Activated gamma-delta T cell treated with anti-CD3 and anti-CD28 coated beads, Interleukin-2, amount 50 U/mL, for 16 hours (primary cell): ENCODE measurements around the gene TRIM15.
"Not testable (repeated sequence)": the region's sequence is repeated elsewhere in the genome, so short reads cannot be mapped to it uniquely, and the experiment has no call there.

ENCODE experiments used
- DNase-seq: peaks from one replicate; pipeline ENCODE4 v3.0.0-alpha.2; 2020; ENCODE audit warnings: low read depth

TRIM15 gene

DNA sequence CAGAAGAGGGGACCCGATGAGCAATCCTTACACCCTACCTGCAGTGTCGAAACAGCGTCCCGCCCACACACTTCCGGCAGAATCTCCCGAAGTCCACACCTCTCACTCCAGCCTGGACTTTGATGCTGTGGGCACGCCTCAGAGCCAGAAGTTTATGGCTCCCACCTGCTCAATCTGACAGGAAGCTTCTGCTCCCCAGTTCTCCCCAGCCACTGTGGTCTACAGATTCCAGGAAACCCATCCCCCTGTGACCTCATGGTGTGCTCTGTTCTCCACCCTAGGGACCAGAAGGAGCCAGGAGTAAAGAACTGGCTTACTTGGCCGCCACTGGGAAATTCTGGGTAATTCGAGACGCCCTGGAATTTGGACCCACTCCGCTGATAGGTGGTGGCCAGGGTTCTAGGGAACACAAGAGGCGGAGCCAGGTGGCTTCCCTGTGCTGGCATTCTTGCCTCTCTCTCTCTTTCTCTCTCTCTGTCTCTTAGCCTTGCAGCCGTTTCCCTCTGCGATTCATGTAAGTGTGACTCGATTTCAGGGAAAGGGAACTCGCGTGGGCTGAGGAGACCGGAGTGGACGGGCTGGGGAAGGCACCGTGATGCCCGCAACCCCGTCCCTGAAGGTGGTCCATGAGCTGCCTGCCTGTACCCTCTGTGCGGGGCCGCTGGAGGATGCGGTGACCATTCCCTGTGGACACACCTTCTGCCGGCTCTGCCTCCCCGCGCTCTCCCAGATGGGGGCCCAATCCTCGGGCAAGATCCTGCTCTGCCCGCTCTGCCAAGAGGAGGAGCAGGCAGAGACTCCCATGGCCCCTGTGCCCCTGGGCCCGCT, at the start of gene TRIM15:
Gene TRIM15, plus strand, starts transcription at position 457 of the 828 bp plus-strand sequence. Its CDS starts 139 bp downstream, at position 596.
- no peak for DNase-seq

DNA sequence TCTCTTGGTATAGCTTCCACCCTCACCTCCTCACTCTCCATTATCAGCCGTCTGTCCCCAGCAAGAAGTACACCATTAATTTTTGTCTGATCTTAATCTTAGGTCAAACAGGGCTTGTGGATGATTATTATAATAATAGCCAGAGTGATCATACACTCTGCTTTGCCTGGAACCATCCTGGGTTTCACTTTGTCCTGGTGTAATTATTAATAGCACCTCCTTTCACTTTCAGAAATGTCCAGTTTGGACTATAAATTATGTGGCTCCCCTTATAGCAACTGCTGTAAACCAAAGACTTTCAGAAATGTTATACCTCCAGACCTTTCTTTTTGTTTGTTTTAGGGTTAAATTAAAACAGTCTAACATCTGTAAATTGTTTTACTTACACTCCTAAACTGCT, 49.5 kb upstream of the TRIM15 start:
- DNase-seq, result no peak

DNA sequence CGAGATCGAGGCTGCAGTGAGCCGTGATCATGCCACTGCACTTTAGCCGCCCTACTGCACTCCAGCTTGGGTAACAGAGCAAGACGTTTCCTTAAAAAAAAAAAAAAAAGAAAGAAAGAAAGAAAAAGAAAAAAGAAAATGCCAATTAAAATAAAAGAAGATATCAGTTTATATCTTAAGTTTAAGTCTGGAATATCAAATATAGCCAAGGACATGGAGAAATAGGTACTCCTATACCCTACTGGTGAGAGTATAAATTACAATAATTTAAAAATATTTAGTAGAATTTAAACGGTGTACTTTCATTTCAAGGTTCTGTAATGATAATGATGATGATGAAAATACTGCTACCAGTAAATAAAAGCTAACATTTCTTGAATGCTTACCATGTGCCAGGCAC, 46.6 kb upstream of the TRIM15 start:
- no peak for DNase-seq

DNA sequence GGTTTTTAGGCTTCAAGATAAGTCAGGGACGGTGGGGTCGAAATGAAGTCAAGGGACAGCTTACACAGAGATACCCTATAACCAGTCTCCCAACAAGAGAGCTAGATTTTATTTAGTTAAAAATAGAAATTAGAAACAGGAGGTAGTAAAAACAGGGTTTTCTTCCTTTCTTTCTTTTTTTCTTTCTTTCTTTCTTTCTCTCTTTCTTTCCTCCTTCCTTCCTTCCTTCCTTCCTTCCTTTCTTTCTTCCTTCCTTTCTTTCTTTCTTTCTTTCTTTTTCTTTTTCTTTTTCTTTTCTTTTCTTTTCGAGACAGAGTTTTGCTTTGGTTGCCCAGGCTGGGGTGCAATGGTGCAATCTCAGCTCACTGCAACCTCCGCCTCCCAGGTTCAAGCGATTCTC, 44.7 kb upstream of the TRIM15 start:
- not testable (repeated sequence) for DNase-seq

DNA sequence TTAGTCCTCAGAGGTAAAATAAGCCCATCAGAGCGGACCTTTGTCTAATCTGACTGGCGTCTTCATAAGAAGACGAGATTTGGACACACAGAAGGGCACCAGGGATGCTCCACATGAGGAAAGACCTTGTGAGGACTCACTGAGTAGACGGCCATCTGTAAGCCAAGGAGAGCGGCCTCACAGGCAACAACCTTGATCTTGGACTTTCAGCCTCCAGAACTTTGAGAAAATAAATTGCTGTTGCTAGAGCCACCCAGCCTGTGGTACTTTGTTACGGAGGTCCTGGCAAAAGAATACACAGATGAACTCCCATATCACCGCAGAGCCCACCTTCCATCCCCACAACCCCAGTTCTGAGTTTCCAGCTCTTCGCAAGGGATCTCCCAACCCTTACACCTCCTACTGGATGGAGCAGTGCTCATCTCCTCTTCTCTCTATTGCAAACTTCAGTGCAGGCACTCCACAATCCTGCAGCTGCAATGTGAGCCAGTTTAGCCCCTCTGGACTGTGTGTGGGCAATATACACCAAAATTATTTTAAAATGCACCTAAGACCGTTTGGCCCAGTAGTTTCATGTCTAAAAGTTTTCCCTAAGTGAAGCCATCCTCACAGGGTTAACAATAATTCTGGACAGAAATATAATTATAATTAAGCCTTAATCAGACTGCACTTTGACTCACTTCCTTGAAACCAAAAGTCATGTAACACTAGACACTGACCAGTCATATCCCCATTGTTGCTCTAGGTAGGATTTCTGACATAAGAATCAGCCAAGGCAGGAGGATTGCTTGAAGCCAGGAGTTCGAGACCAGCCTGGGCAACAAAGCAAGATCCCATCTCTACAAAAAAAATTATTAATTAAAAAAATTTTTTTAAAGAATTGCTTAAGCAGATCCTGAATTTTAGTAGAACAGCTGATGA, 41.6 kb upstream of the TRIM15 start:
- no peak for DNase-seq

DNA sequence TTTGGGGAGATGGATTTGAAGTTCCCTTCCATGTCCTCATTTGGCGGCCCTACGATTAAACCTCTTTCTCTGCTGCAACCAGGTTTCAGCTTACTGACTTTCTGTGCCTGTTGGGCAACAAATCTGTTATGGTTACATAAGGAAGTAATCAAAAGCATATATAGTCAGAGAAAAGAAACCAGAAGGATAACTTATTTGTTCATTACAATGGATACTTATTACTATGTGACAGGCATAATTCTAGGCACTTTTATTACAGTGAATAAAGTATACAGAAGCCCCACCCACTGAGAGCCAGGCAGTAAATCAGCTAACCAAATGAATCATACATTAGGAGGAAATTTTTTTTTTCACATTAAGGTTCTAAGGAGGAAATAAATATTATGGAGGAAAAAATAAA, 40.8 kb upstream of the TRIM15 start:
- no peak for DNase-seq

DNA sequence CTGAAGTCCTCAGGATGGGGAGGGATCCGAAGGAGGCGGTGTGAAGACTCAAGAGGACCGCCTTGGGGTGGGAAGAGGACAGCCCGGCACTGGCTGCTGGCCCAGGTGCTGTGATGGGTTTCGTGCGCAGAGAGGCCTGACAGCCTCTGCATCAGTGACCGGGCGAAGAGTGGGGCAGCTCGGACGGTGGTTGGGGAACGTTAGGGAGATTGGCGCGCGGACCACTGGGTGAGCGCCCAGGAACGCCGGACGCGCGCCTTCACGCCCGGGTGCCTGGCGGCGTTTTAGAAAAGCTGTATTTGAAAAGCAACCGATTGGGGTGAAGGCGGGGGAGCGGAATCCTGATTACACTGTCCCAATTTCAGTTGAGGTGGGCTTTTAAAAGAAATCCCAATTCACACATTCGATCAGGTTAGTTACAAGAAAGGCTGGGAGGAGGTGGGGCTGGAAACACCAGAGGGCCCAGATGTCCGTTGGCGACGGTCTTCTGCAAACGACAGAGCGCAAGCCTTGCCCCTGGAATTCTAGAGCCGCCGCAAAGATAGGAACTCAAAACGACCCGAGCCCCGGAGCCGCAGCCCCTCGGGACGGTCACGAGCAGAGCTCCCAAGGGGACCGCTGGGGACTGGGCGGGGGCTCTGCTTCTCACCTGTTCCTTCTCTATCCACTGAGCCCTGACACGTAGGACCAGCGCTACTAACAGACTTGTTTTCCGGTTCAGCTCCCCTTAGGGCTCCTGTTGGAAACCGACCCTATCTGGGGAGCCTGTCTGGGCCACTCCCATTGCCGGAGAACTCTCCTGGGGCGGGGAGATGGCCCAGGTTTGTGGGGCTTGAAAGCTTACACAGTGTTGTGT, 35.9 kb upstream of the TRIM15 start:
- no peak for DNase-seq

DNA sequence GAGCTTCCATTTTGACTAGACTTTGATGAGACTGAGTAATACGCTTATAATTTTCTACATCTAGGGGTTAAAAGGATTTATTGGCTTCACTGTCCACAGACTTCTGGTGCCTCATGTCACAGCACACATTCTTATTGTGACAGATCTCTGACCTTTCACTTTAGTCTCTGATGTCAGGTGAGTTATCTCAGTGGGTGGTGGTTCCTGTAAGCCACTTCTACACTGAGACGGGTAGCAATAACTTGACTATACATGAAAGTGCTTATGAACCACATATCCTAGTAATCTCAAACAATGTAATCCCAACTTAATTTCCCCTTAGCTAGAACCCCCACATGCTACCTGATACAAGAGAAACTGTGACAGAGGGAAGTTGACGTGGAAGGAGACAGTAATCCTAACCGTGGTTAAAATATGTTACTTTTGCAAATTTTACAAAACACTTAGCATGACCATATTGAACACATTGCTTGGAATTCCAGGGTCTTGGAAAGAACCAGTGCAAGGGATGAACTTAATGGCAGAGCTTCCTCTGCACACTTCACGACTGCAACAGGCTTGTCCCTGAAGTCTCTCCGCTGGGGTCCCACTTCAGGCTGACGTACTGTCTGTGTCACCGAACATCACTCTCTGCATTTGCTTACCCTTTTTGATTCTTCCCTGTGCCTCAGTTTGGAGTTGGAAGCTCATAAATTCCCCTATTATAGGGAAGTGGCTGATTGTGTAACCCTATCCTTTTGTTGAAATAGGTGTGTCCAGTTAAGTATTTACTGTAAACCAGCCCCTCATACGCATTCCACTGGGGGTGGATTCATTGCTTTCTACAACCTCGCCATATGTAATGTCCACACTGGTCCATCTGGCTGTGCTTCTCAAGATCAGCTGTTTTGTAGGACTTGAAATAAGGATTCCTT, 33.8 kb upstream of the TRIM15 start:
- no peak for DNase-seq

DNA sequence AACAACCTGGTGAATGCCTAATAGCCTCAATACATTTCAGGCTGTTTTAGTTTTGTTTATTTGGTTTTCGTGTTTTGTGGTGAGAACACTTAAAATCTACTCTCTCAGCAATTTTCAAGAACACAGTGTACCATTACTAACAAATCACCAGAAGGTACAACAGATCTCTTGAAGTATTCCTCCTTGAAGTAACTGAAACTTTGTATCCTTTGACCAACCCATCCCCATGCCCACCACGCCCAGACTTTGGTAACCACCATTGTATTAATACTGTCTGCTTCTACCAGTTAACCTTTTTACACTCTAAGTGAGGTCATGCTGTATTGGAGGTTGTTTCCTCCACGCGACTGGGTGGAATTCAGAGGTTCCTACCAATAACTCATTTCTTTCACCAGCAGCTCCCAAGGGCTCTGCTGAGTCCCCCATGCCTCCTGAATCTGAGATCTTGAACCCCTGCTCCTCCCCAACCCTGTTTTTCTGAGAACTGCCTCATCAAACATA, 33.1 kb upstream of the TRIM15 start:
- no peak for DNase-seq

DNA sequence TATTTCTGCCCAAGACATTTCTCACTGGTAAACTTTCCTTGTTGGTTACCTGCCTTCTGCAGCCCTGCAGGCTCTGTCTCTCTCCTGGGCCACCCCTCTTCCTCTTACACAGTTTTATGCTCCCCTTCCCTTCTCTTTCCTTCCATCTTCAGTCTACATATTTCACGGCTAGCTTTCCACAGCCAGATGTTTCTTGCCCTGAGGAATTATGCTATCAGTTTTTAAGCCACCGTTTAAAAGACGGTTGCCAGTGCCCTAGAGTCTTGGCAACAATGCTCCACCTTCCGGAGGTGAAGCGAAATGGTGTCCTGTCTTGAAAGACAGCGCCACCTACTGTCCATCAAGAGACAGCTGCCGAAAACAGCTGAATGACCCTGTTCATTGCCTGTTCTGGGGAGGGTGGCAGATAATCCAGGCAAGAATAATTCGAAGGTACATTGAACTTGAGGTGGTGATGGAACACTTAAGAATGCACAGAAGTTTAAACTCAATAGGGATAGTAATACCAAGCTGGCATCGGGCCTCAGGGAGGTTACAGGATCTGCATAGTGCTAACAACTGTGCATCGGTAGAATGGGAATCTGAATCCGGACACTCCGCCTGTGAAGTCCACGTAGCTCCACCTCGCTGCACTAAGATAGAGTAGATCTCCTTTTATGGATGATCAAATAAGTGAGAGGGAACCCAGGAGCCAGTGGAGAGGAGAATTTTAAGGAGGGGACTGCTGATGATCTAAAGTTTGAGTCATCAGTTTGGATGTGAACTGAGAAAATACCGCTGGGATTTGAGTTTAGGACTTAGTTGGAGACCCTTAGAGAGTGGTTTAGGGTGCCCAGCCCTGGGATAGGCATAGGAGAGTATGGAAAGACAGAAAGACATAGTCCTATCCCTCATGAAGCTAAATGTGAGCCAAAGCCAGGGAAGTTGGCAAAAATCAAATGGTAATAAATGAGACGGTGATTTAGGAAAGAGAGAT, 32.2 kb upstream of the TRIM15 start:
- DNase-seq, result peak; percentile 64

DNA sequence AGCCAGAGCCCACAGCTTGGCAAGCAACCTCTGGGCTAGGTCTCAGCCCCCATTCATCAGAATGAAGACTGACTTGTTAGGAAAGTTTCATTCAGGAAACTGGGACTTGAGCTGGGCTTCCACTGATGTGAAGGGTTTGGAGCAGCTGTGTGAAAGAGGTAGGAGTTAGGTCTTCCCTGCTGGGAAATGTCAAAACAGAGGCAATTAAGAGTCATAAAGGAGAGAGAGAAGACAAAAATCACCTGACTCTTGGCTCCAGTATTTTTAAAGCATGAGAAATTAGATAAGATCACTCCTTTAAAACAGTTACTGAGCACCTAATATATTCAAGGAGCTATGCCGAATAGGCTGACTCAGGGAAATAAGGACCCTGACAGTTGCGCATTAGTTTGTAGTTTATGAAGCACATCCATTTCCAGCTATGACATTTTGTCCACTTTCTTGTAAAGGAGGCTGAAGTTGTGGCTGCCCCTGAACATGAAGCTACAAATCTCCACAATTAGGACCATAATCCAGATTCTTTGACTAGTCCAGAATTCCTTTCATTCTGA, 31.3 kb upstream of the TRIM15 start:
- no peak for DNase-seq

DNA sequence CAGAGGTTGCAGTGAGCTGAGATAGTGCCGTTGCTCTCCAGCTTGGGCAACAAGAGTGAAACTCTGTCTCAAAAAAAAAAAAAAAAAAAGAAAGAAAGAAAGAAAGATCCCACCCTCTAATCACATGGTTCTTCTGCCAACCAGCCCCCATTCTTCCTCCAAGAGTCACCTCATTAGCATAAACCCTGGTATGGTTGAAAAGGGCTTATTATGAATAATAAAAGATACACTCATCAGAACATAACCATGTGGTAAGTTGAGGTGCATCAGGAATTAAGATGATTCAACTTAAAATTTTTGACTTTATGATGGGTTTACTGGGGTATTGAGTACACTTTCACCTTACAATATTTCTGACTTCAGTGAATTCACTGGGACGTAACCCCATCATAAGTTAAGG, 28.2 kb upstream of the TRIM15 start:
- DNase-seq, result no peak

DNA sequence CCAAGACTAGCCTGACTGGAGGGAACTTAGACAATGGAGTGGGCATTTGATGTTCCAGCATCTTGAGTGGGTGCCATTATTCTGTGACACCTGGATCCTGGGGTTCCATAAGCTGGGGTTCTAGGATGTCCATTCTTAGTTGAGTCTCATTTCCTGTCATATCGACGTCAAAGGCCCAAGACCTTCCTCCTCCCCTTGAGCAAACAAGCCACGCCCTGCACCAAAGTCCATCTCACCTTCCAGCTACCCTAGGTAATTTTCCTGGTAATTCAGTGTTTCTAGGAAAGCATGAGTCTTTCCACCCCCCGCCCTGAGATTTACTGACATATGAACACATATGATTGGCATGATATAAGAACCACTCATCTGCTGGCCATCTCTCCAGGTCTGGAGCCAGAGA, 27.6 kb upstream of the TRIM15 start, which contains the start of gene TRIM40:
Gene TRIM40, plus strand, starts transcription at position 384 of the 400 bp plus-strand sequence. CDS start 897 bp downstream, outside the sequence.
- no peak for DNase-seq

DNA sequence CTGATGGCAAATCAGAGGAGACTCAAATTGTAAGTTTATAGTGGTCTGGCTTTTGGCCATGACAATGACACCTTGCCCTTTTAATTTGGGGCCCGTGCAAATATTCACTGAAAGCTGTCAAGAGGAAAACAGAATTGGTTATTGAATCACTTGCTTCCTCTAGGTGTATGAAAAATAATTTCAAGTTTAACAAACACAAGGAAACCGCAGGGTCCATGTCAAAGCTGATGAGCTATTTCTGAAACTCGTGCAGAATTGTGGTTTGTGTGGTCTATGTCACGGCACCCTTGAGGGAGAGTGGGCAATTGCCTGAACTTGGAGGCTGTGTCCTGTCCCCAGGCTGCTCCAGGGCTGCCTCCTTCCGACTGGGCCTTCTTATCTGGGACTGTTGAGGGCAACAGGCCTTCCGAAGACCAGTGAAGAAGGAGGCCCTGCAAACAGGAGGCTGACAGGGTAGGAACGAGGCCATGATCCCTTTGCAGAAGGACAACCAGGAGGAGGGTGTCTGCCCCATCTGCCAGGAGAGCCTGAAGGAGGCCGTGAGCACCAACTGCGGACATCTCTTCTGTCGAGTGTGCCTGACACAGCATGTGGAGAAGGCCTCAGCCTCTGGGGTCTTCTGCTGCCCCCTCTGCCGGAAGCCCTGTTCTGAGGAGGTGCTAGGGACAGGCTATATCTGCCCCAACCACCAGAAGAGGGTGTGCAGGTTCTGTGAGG, 26.6 kb upstream of the TRIM15 start:
- no peak for DNase-seq

DNA sequence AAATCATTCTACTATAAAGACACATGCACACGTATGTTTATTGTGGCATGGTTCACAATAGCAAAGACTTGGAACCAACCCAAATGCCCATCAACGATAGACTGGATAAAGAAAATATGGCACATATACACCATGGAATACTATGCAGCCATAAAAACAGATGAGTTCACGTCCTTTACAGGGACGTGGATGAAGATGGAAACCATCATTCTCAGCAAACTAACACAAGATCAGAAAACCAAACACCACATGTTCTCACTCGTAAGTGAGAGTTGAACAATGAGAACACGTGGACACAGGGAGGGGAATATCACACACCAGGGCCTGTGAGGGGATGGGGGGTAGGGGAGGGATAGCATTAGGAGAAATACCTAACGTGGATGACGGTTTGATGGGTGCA, 23.1 kb upstream of the TRIM15 start:
- DNase-seq, result not testable (repeated sequence)

DNA sequence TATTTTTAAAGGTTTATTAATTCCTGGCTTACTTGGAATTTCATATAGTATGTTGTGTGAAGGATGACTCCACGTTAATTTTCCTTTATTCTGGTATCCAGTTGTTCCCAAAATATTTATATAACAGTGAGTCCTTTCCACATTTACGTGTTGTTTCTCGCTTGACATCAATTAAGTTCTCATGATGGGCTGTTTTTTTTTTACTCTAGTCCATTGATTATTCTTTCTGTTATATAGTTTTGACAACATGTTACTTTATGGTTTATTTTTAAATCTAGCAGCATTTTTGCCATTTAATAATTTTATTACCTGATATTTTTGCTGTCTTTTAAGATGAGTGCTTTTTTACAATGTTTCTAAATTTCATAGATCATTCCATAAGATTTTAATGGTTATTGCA, 20.7 kb upstream of the TRIM15 start:
- DNase-seq, result no peak

DNA sequence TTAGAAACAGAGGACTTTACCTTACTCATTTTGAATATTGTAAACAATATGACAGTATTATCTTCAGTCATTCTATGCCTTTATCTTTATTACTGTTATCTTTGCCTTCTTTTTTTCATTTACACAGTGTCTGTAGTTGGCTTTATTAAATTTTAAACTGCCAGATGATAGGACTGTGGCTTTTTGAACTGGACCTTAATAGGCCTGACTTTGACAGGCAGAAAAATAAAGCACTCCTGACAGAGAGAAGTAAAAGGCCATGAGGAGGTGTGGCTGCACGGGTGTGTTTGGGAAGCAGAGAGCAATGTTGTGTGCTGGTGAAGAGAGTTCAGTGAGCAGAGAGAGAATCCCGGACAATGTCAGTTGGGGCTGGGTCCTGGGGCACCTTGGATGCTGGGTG, 19.6 kb upstream of the TRIM15 start:
- no peak for DNase-seq

DNA sequence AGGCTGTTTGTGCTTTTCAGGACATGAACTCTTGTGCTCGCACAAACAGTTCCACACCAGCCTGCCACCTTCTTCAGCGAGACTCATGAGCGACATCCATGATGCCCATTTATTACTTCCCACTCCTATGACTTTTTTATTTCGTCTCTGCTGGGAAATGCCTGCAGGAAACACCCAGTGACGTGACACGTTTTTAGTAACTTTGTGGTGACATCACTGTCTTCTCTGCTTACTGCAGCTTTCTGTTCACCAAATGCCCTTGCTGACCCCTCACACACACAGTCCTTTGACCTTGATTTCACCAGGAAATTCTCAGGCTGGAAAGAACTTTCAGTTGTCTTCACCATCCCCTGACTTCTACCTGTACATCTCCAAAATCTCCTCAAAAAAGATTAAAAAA, 18.5 kb upstream of the TRIM15 start:
- no peak for DNase-seq

DNA sequence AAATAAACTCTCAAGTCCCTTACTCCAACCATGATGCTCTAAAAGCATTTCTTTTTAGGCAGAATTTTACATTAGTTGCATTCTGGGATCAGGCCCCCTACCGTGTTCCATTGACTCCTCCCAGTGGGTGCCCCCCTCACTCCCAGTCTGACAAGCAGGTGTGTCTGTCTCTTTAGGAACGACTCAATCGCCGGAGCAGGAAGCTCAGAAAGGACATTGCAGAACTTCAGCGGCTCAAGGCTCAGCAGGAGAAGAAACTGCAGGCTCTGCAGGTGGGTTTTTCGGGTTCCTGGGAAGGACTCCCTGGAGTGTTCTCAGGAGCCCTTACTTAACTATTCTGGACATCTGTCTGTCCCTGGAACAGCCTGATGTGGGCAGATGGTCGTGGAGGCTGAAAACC, 17.5 kb upstream of the TRIM15 start:
- DNase-seq, result no peak
